Ovary (tissue), 9 donors: ENCODE data around the gene SIGMAR1. TPM values are rescaled to one million over a fixed set of nuclear protein-coding genes. Genes with fewer than 3 reads are reported as not detected.

Experiments
- DNase-seq, 5 donors: peaks; one replicate each; pipeline ENCODE4 v3.0.0-alpha.2; 2019 to 2020
- H3K27ac ChIP-seq, 2 donors: fragments of 200-600 bp; one replicate each; pipeline versions ENCODE4 v1.5.1 to v1.8.0; 2019 to 2022
- H3K27me3 ChIP-seq: fragments of 200-600 bp; one replicate; pipeline ENCODE4 v1.8.0; 2022
- H3K36me3 ChIP-seq: fragments of 200-600 bp; sonication (generic); one replicate; pipeline ENCODE4 v1.5.1; 2019
- H3K4me1 ChIP-seq: one replicate; pipeline ENCODE4 v1.8.1; 2013; ENCODE audit warnings: mild to moderate bottlenecking, moderate library complexity; ENCODE audit not compliant: insufficient read depth
- H3K4me3 ChIP-seq: fragments of 200-600 bp; sonication (generic); one replicate; pipeline ENCODE4 v1.5.1; 2017
- H3K9me3 ChIP-seq, 2 donors: fragments of 200-600 bp in 1 of 2; sonication (generic) in 1 of 2; one replicate each; pipeline versions ENCODE4 v1.5.1 to v1.8.1; 2013 to 2019; ENCODE audit warnings: mild to moderate bottlenecking in 1 of 2, moderate library complexity in 1 of 2
- CTCF ChIP-seq, 3 donors: fragments of 450-650 bp in 2 of 3; fragments of 200-600 bp in 1 of 3; IDR thresholded peaks; one replicate each; pipeline versions ENCODE4 v1.5.1 to v1.8.0; 2016 to 2022; ENCODE audit warnings: antibody characterized with exemption in 3 of 3, mild to moderate bottlenecking in 1 of 3
- EP300 ChIP-seq: sonication (generic); formaldehyde crosslinking; IDR thresholded peaks from one replicate; pipeline ENCODE4 v1.6.1; 2017; ENCODE audit warnings: antibody characterized with exemption
- POLR2A ChIP-seq: fragments of 450-650 bp; IDR thresholded peaks from one replicate; pipeline ENCODE4 v1.6.1; 2017; ENCODE audit warnings: antibody characterized with exemption, mild to moderate bottlenecking, moderate library complexity
- WGBS, 3 donors: extraction: QIAGEN DNeasy Blood & Tissue Kit in 1 of 3; methylation state at CpG; one replicate each; pipeline versions ENCODE4 v1.1.5 to v1.1.7; 2013 to 2017; 5-methylcytosine and 5-hydroxymethylcytosine counted together
- intact Hi-C, 4 donors: fragments of 100-400 bp; cut with DNase I; formaldehyde crosslinking; loops; one replicate each; pipeline versions ENCODE4 v1.11.0 to v1.15.1; 2022 to 2023
- polyA plus RNA-seq, 2 donors: library from polyadenylated mRNA; stranded (reverse); fragments of 200-250 nt in 1 of 2; fragments of 350-450 nt in 1 of 2; fragmentation: Illumina TruSeq in 1 of 2; extraction: RNeasy Lipid Tissue Mini Kit (QIAGEN cat#74804) in 1 of 2; gene quantifications; one replicate each; pipeline ENCODE4 v1.2.3, GENCODE V29; 2013 to 2014
- total RNA-seq, 7 donors: library from RNA; depleted of rRNA in 2 of 7; stranded (reverse); fragments of >200 nt in 2 of 7; fragmentation: NEBNext Ultra II Directional in 3 of 7; extraction: Animal tissue kit (Norgen Biotek cat#: 25700) in 3 of 7; gene quantifications; one replicate each; pipeline versions ENCODE4 v1.1.0 to v1.2.4, GENCODE V29; 2016 to 2023
- donor health status: DM: no; HTN: no; CAD: no; lungs with moderate emphysema.
- donor health status: DM: no; HTN: no; CAD: no.
- donor health status: Bipolar disorder and iron deficiency.
- donor health status: DM: yes; HTN: yes; CAD: no.
- donor health status: DM: no; HTN: no; CAD: no.
- donor health status: DM: yes; HTN: yes; CAD: no.

The SIGMAR1 gene
- total and polyA plus RNA-seq, 9 donors = 47.2 to 92.4 (median 54.3) TPM

- peaks cover 4% of the 10 kb centered on the region for H3K4me1 ChIP-seq
- H3K9me3 ChIP-seq = no peaks in the 10 kb centered on the region
- peak overlapping the region; percentile 59 to 94 for H3K27ac ChIP-seq
- TF ChIP-seq POLR2A (no peak), CTCF (IDR thresholded peaks at IDR 0.05) (peak; percentile 36 to 62 (median 58))
- peak; percentile 70 to 83 (median 76) for DNase-seq
- H3K36me3 ChIP-seq = no peaks in the 10 kb centered on the region
- WGBS, 3 donors = 14 to 23% (median 18%) methylated on average over 18 of the region's 18 CpGs
- H3K27me3 ChIP-seq = no peaks in the 10 kb centered on the region
- H3K4me3 ChIP-seq = peak overlapping the region; percentile 81
- intact Hi-C loops = loop anchor here in 1 of 4 donors (10.0 kb wide), 1 partner anchor 1500 kb away; the partner anchor contains the start of gene B4GALT1
Measured at GRCh38 chr9:34664281-34665066, 26.9 kb upstream of the SIGMAR1 start.

GRCh38 chr9:34663303-34663605 is 25.7 kb upstream of the SIGMAR1 start:
- H3K4me1 ChIP-seq = peaks cover 4% of the 10 kb centered on the region
- H3K27ac ChIP-seq = no peak overlapping the region
- intact Hi-C loops = loop anchor here in 1 of 4 donors (10.0 kb wide), 1 partner anchor 1498 kb away; the partner anchor contains the start of gene B4GALT1
- no peak for DNase-seq
- TF ChIP-seq EP300 = no peak
- no peak for TF ChIP-seq POLR2A
- no peak for TF ChIP-seq CTCF (IDR thresholded peaks at IDR 0.05)
- H3K9me3 ChIP-seq = no peaks in the 10 kb centered on the region
- H3K4me3 ChIP-seq = no peak overlapping the region
- H3K27me3 ChIP-seq = no peaks in the 10 kb centered on the region
- H3K36me3 ChIP-seq = no peaks in the 10 kb centered on the region

GRCh38 chr9:34662526-34663302 is 25.1 kb upstream of the SIGMAR1 start, which contains the start of gene CCL27:
Gene CCL27 (minus strand): TSS chr9:34662657. CDS start chr9:34662633, 24 bp downstream.
- Histone ChIP-seq H3K4me3 (no peak within 1 kb of the TSS), H3K4me1 (peaks cover 4% of the 10 kb centered on the region), H3K36me3 (no peaks in the 10 kb centered on the region), H3K27ac (no peak within 1 kb of the TSS), H3K27me3 (no peaks in the 10 kb centered on the region), H3K9me3 (no peaks in the 10 kb centered on the region)
- no peak for DNase-seq
- intact Hi-C loops = loop anchor here in 1 of 4 donors (10.0 kb wide), 1 partner anchor 1498 kb away; the partner anchor contains the start of gene B4GALT1
- no peak for TF ChIP-seq POLR2A
- WGBS, 3 donors = 79 to 85% (median 82%) methylated on average over 4 of the region's 4 CpGs

GRCh38 chr9:34659592-34660253 is 22.1 kb upstream of the SIGMAR1 start:
- 86 to 91% (median 89%) methylated on average over 8 of the region's 8 CpGs for WGBS, 3 donors
- no peaks in the 10 kb centered on the region for H3K9me3 ChIP-seq
- H3K4me1 ChIP-seq = peaks cover 6% of the 10 kb centered on the region
- no peak overlapping the region for H3K27ac ChIP-seq
- TF ChIP-seq POLR2A (no peak), EP300 (no peak), CTCF (IDR thresholded peaks at IDR 0.05) (no peak)
- no peaks in the 10 kb centered on the region for H3K36me3 ChIP-seq
- no peak overlapping the region for H3K4me3 ChIP-seq
- no peaks in the 10 kb centered on the region for H3K27me3 ChIP-seq
- intact Hi-C loops = loop anchor here in 1 of 4 donors (10.0 kb wide), 1 partner anchor 1495 kb away; the partner anchor contains the start of gene B4GALT1
- DNase-seq = no peak
